ENCODE data around the gene IGFBP3. TPM values are rescaled to one million over a fixed set of nuclear protein-coding genes. Genes with fewer than 3 reads are reported as not detected.

IGFBP3 gene
- total and polyA plus RNA-seq, 2 donors (not counting 1 experiment from before 2014, with no cell fraction given), result 8.9 to 227 TPM

GRCh38 chr7:45917658-45918057 lies 3.4 kb downstream of the IGFBP3 start:
- Histone ChIP-seq H4K20me1 (ENCODE audit: control insufficient read depth, extremely low read depth, insufficient read depth, low read length) (no peaks in the 10 kb centered on the region), H3K27ac (ENCODE audit: insufficient read depth, low read length) (no peak overlapping the region), H2AFZ (ENCODE audit: low read length) (no peak overlapping the region), H3K9me3 (ENCODE audit: control insufficient read depth, insufficient read depth, low read depth, low read length) (no peaks in the 10 kb centered on the region), H3K27me3 (ENCODE audit: control insufficient read depth, insufficient read depth, low read length) (peaks cover 25% of the 10 kb centered on the region), H3K4me1 (ENCODE audit: control insufficient read depth, extremely low read depth, insufficient read depth, low read length) (peaks cover 4% of the 10 kb centered on the region), H3K4me3 (replicated peaks in 1 of 4; ENCODE audit: control extremely low read depth in 1 of 4, insufficient read depth in 1 of 4, low read depth in 3 of 4, low read length in 4 of 4) (peak overlapping the region in 1 of 4 experiments; percentile 7), H3K4me2 (ENCODE audit: extremely low read depth, insufficient read depth, low read length) (peak overlapping the region; percentile 56), H3K79me2 (ENCODE audit: control insufficient read depth, insufficient read depth, low read length) (no peaks in the 10 kb centered on the region), H3K36me3 (ENCODE audit: control insufficient read depth, insufficient read depth, low read length) (no peaks in the 10 kb centered on the region), H3K9ac (ENCODE audit: insufficient read depth, low read length) (no peak overlapping the region)
- TF ChIP-seq EZH2 (IDR thresholded peaks at IDR 0.05; ENCODE audit: low read length, missing control alignments) (no peak), CTCF (conservative IDR thresholded peaks at IDR 0.05 in 1 of 2, IDR thresholded peaks at IDR 0.05 in 1 of 2; ENCODE audit: low read depth in 1 of 2, low read length in 2 of 2) (peak; percentile 91 to 96)
- DNase-seq (ENCODE audit: low read depth in 2 of 2), result peak; percentile 64 to 66

GRCh38 chr7:45917064-45917463 lies 4.0 kb downstream of the IGFBP3 start:
- Histone ChIP-seq H3K27me3 (ENCODE audit: control insufficient read depth, insufficient read depth, low read length) (peaks cover 25% of the 10 kb centered on the region), H3K27ac (ENCODE audit: insufficient read depth, low read length) (no peak overlapping the region), H3K4me3 (replicated peaks in 1 of 4; ENCODE audit: control extremely low read depth in 1 of 4, insufficient read depth in 1 of 4, low read depth in 3 of 4, low read length in 4 of 4) (no peak overlapping the region), H3K79me2 (ENCODE audit: control insufficient read depth, insufficient read depth, low read length) (no peaks in the 10 kb centered on the region), H3K9me3 (ENCODE audit: control insufficient read depth, insufficient read depth, low read depth, low read length) (no peaks in the 10 kb centered on the region), H2AFZ (ENCODE audit: low read length) (no peak overlapping the region), H4K20me1 (ENCODE audit: control insufficient read depth, extremely low read depth, insufficient read depth, low read length) (no peaks in the 10 kb centered on the region), H3K36me3 (ENCODE audit: control insufficient read depth, insufficient read depth, low read length) (no peaks in the 10 kb centered on the region), H3K4me1 (ENCODE audit: control insufficient read depth, extremely low read depth, insufficient read depth, low read length) (peaks cover 2% of the 10 kb centered on the region), H3K4me2 (ENCODE audit: extremely low read depth, insufficient read depth, low read length) (no peak overlapping the region), H3K9ac (ENCODE audit: insufficient read depth, low read length) (no peak overlapping the region)
- TF ChIP-seq CTCF (conservative IDR thresholded peaks at IDR 0.05 in 1 of 2, IDR thresholded peaks at IDR 0.05 in 1 of 2; ENCODE audit: low read depth in 1 of 2, low read length in 2 of 2), result no peak
- TF ChIP-seq EZH2 (IDR thresholded peaks at IDR 0.05; ENCODE audit: low read length, missing control alignments), result no peak
- no peak for DNase-seq (ENCODE audit: low read depth in 2 of 2)

- no peaks in the 10 kb centered on the region for H4K20me1 ChIP-seq (ENCODE audit: control insufficient read depth, extremely low read depth, insufficient read depth, low read length)
- H3K27me3 ChIP-seq (ENCODE audit: control insufficient read depth, insufficient read depth, low read length), result peaks cover 25% of the 10 kb centered on the region
- no peak overlapping the region for H3K27ac ChIP-seq (ENCODE audit: insufficient read depth, low read length)
- H2AFZ ChIP-seq (ENCODE audit: low read length), result no peak overlapping the region
- DNase-seq (ENCODE audit: low read depth in 2 of 2), result no peak
- TF ChIP-seq CTCF (conservative IDR thresholded peaks at IDR 0.05 in 1 of 2, IDR thresholded peaks at IDR 0.05 in 1 of 2; ENCODE audit: low read depth in 1 of 2, low read length in 2 of 2) (no peak), EZH2 (IDR thresholded peaks at IDR 0.05; ENCODE audit: low read length, missing control alignments) (no peak)
- no peaks in the 10 kb centered on the region for H3K36me3 ChIP-seq (ENCODE audit: control insufficient read depth, insufficient read depth, low read length)
- H3K4me2 ChIP-seq (ENCODE audit: extremely low read depth, insufficient read depth, low read length), result no peak overlapping the region
- no peaks in the 10 kb centered on the region for H3K79me2 ChIP-seq (ENCODE audit: control insufficient read depth, insufficient read depth, low read length)
- no peaks in the 10 kb centered on the region for H3K4me1 ChIP-seq (ENCODE audit: control insufficient read depth, extremely low read depth, insufficient read depth, low read length)
- H3K4me3 ChIP-seq (replicated peaks in 1 of 4; ENCODE audit: control extremely low read depth in 1 of 4, insufficient read depth in 1 of 4, low read depth in 3 of 4, low read length in 4 of 4), result no peak overlapping the region
- no peak overlapping the region for H3K9ac ChIP-seq (ENCODE audit: insufficient read depth, low read length)
- H3K9me3 ChIP-seq (ENCODE audit: control insufficient read depth, insufficient read depth, low read depth, low read length), result no peaks in the 10 kb centered on the region
These were observed 5.5 kb downstream of the IGFBP3 start for GRCh38 chr7:45915606-45916005.
